Fibroblast of pulmonary artery (primary cell): ENCODE results near the gene ACOT8.
"Not testable (repeated sequence)": the region's sequence is repeated elsewhere in the genome, so short reads cannot be mapped to it uniquely, and the experiment has no call there.

Source experiments
- DNase-seq: peaks from one replicate; pipeline ENCODE4 v3.0.0-alpha.2; 2010; ENCODE audit warnings: low read depth
- H3K4me3 ChIP-seq: replicated peaks from 2 replicates; pipeline ENCODE4 v1.5.1; 2011; ENCODE audit warnings: low read depth, mild to moderate bottlenecking, control low read depth, low read length, moderate library complexity
- CTCF ChIP-seq: IDR thresholded peaks from 2 replicates; pipeline ENCODE4 v1.5.1; 2011; ENCODE audit warnings: mild to moderate bottlenecking, control low read depth, low read length, inconsistent platforms; ENCODE audit errors: missing control alignments

Gene ACOT8

GRCh38 chr20:45833883-45834796, 23.1 kb downstream of the ACOT8 start:
- peak; percentile 63 for DNase-seq
- H3K4me3 ChIP-seq = peak overlapping the region; percentile 70
- no peak for TF ChIP-seq CTCF

- peak; percentile 97 for DNase-seq
- no peak for TF ChIP-seq CTCF
- H3K4me3 ChIP-seq = peak within 1 kb of the TSS; percentile 70
Measured at GRCh38 chr20:45833030-45833882, 23.9 kb downstream of the ACOT8 start, which contains the start of gene SNX21. Gene SNX21 (plus strand): TSS chr20:45833799. CDS start chr20:45833920, 121 bp downstream.

GRCh38 chr20:45832619-45833018, 24.6 kb downstream of the ACOT8 start:
- DNase-seq = no peak
- no peak for TF ChIP-seq CTCF
- no peak overlapping the region for H3K4me3 ChIP-seq

- not testable (repeated sequence) for H3K4me3 ChIP-seq
- DNase-seq = peak; percentile 26
Measured at GRCh38 chr20:45829673-45830106, 27.5 kb downstream of the ACOT8 start.

GRCh38 chr20:45828589-45828988, 28.6 kb downstream of the ACOT8 start:
- DNase-seq = peak; percentile 17
- no peak for TF ChIP-seq CTCF
- no peak overlapping the region for H3K4me3 ChIP-seq

GRCh38 chr20:45827712-45828111, 29.5 kb downstream of the ACOT8 start:
- H3K4me3 ChIP-seq = no peak overlapping the region
- no peak for TF ChIP-seq CTCF
- DNase-seq = no peak

GRCh38 chr20:45827030-45827652, 30.1 kb downstream of the ACOT8 start, which contains the start of gene TNNC2:
Gene TNNC2 (minus strand): TSS chr20:45827312. CDS start chr20:45827248, 64 bp downstream.
- no peak within 1 kb of the TSS for H3K4me3 ChIP-seq
- no peak for TF ChIP-seq CTCF
- no peak for DNase-seq
